Body of pancreas (tissue), 4 donors: Measurements from ENCODE around the gene SUPT3H.

ENCODE experiments used
- POLR2A ChIP-seq, 3 donors: fragments of 450-650 bp; IDR thresholded peaks; one replicate each; pipeline ENCODE4 v1.6.1; 2016; ENCODE audit warnings: antibody characterized with exemption in 3 of 3, mild to moderate bottlenecking in 2 of 3
- TF ChIP-seq, protein P1 (sequence below), 7 experiments: fragments of 450-650 bp in 4 of 7; fragments of 200-600 bp in 3 of 7; sonication (generic) in 3 of 7; IDR thresholded peaks; one replicate each; pipeline ENCODE4 v1.5.1; 2016 to 2019; ENCODE audit warnings: antibody characterized with exemption in 7 of 7

DNA sequence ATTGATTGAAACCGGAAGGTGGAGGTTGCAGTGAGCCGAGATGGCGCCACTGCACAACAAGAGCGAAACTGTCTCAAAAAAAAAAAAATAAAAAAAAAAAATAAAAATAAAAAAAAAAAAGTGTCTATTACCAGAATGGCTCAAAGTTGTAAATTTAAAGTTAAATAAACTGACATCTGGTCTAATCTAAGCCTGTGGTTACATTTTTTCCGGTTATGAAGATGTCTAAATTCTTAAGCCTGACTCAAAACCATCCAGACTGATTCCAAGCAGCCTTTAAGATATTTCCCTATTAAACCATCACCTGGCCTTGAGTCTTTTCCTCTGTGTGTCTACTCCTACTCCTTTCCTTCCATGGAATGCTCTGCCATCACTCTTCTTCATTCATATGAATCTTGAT lies 421.3 kb downstream of the SUPT3H start:
- TF ChIP-seq, protein P1, sequence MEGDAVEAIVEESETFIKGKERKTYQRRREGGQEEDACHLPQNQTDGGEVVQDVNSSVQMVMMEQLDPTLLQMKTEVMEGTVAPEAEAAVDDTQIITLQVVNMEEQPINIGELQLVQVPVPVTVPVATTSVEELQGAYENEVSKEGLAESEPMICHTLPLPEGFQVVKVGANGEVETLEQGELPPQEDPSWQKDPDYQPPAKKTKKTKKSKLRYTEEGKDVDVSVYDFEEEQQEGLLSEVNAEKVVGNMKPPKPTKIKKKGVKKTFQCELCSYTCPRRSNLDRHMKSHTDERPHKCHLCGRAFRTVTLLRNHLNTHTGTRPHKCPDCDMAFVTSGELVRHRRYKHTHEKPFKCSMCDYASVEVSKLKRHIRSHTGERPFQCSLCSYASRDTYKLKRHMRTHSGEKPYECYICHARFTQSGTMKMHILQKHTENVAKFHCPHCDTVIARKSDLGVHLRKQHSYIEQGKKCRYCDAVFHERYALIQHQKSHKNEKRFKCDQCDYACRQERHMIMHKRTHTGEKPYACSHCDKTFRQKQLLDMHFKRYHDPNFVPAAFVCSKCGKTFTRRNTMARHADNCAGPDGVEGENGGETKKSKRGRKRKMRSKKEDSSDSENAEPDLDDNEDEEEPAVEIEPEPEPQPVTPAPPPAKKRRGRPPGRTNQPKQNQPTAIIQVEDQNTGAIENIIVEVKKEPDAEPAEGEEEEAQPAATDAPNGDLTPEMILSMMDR (IDR thresholded peaks at IDR 0.05), result no peak
- no peak for TF ChIP-seq POLR2A (IDR thresholded peaks at IDR 0.05)
